ENCODE results near the gene AHCTF1.

DNA sequence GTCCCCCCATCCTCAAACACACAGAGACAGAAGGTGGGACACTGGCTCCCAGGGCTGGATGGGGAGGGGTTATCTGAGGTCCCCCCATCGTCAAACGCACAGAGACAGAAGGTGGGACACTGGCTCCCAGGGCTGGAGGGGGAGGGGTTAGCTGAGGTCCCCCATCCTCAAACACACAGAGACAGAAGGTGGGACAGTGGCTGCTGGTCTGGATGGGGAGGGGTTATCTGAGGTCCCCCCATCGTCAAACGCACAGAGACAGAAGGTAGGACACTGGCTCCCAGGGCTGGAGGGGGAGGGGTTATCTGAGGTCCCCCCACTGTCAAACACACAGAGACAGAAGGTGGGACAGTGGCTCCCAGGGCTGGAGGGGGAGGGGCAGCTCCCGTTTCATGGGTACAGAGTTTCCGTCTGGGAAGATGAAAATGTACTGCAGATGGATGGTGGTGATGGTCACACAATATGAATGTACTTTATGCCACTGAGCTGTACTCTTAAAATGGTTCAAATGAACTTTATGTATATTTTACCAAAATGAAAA, 138.3 kb downstream of the AHCTF1 start:
- TF ChIP-seq, protein P1, sequence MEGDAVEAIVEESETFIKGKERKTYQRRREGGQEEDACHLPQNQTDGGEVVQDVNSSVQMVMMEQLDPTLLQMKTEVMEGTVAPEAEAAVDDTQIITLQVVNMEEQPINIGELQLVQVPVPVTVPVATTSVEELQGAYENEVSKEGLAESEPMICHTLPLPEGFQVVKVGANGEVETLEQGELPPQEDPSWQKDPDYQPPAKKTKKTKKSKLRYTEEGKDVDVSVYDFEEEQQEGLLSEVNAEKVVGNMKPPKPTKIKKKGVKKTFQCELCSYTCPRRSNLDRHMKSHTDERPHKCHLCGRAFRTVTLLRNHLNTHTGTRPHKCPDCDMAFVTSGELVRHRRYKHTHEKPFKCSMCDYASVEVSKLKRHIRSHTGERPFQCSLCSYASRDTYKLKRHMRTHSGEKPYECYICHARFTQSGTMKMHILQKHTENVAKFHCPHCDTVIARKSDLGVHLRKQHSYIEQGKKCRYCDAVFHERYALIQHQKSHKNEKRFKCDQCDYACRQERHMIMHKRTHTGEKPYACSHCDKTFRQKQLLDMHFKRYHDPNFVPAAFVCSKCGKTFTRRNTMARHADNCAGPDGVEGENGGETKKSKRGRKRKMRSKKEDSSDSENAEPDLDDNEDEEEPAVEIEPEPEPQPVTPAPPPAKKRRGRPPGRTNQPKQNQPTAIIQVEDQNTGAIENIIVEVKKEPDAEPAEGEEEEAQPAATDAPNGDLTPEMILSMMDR (IDR thresholded peaks at IDR 0.05 in 2 of 3, conservative IDR thresholded peaks at IDR 0.05 in 1 of 3; ENCODE audit: control insufficient read depth in 2 of 3, extremely low read depth in 1 of 3, insufficient read depth in 1 of 3, low read depth in 3 of 3, low read length in 3 of 3) = no peak
- TF ChIP-seq ZSCAN29 (IDR thresholded peaks at IDR 0.05) (no peak), JUNB (IDR thresholded peaks at IDR 0.05) (no peak), TCF12 (IDR thresholded peaks at IDR 0.05; ENCODE audit: low read depth, low read length) (no peak)
- TF ChIP-seq, protein P2, sequence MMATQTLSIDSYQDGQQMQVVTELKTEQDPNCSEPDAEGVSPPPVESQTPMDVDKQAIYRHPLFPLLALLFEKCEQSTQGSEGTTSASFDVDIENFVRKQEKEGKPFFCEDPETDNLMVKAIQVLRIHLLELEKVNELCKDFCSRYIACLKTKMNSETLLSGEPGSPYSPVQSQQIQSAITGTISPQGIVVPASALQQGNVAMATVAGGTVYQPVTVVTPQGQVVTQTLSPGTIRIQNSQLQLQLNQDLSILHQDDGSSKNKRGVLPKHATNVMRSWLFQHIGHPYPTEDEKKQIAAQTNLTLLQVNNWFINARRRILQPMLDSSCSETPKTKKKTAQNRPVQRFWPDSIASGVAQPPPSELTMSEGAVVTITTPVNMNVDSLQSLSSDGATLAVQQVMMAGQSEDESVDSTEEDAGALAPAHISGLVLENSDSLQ (IDR thresholded peaks at IDR 0.05) = no peak
